ENCODE measurements around the gene ARGLU1.

- TF ChIP-seq CTCF (conservative IDR thresholded peaks at IDR 0.05; ENCODE audit: low read depth in 2 of 2) (peak in 1 of 2 experiments; percentile 24; a peak in 1 of 4 replicates), EZH2 (IDR thresholded peaks at IDR 0.05; ENCODE audit: low read depth, unreplicated experiment) (no peak), JUNB (IDR thresholded peaks at IDR 0.05; ENCODE audit: unreplicated experiment) (no peak), POLR2AphosphoS5 (IDR thresholded peaks at IDR 0.05; ENCODE audit: low read depth) (no peak), ZNF462 (CRISPR knock-in tag; IDR thresholded peaks at IDR 0.05) (no peak), REST (IDR thresholded peaks at IDR 0.05; ENCODE audit: unreplicated experiment) (no peak)
Measured at GRCh38 chr13:106596275-106596937, 28.5 kb upstream of the ARGLU1 start.

Measured in GM23338 (cell line).